Limb (tissue), 2 donors: Measurements from ENCODE around the gene BOK.
"Not testable (repeated sequence)": the region's sequence is repeated elsewhere in the genome, so short reads cannot be mapped to it uniquely, and the experiment has no call there.

Source experiments
- DNase-seq, 2 donors: peaks; one replicate each; pipeline ENCODE4 v3.0.0-alpha.2; 2016; ENCODE audit errors: extremely low spot score in 2 of 2

The BOK gene

DNA sequence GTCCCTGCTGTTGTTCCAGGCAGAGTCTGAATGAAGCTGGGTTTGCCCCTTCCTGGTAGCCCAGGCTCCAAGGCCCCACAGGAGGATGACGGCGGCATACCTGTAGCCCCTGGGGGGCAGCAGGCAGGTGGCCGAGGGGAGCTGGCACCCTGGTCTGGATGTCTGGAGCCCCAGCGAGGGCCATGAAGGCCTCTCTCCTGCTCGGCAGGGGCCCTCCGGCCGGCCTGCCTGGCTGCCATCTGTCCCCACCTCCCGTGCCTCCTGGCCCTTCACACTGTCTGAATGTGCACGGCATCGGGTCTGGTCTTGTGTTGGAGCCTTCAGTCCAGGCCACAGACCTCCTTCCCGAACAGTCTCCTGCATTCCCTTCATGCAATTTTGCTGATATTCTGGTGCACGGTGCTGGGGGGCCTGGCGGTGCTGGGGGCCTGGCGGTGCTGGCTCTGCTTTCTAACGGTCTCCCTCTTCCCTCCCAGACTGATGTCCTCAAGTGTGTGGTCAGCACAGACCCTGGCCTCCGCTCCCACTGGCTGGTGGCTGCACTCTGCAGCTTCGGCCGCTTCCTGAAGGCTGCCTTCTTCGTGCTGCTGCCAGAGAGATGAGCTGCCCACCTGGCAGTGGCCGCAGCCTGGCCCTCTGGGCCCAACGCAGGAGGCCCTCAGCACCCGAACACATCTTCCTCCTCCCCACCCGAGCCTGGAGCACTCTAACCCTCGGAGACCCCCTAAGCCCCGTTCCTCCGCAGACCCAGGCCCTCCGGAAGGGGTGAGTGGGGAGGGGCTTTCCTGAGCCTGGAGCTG lies 13.5 kb downstream of the BOK start:
- DNase-seq: no peak

DNA sequence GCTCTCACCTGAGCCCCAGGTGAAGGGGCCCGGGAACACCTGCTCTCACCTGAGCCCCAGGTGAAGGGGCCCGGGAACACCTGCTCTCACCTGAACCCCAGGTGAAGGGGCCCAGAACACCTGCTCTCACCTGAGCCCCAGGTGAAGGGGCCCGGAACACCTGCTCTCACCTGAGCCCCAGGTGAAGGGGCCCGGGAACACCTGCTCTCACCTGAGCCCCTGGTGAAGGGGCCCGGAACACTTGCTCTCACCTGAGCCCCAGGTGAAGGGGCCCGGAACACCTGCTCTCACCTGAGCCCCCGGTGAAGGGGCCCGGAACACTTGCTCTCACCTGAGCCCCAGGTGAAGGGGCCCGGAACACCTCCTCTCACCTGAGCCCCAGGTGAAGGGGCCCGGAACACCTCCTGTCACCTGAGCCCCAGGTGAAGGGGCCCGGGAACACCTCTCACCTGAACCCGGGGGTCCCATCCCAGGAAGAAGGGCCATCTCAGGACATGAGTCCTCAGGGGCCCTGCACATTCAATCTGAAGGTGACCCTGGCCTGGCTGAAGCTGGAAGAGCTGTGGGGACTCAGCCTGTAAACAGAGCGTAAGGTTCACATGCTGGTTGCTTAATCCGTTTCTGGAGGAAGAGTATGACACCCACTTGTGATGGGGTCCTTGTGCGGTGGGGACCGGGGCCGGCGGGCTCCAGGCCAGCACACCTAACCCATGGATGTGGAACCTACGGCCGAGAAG lies 14.5 kb downstream of the BOK start:
- not testable (repeated sequence) for DNase-seq

DNA sequence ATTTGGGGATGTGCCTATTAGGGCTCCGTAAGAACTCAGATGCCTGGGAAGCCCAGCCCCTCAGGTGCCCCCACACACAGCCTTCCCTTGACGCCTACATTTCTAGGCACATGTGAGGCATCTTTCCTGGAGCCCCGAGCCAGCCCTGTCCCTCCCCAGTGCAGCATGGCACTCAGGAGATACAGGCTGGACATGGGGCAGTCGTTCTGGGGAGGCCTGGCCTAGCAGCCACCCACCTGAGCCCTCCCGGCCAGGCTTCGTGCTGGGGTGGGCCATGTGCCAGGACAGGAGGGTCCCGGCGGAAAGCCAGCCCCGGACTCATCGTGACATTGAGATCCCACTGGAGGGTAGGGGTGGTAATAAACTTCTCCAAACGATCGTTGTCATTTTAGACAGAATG lies 15.2 kb downstream of the BOK start:
- DNase-seq: no peak

DNA sequence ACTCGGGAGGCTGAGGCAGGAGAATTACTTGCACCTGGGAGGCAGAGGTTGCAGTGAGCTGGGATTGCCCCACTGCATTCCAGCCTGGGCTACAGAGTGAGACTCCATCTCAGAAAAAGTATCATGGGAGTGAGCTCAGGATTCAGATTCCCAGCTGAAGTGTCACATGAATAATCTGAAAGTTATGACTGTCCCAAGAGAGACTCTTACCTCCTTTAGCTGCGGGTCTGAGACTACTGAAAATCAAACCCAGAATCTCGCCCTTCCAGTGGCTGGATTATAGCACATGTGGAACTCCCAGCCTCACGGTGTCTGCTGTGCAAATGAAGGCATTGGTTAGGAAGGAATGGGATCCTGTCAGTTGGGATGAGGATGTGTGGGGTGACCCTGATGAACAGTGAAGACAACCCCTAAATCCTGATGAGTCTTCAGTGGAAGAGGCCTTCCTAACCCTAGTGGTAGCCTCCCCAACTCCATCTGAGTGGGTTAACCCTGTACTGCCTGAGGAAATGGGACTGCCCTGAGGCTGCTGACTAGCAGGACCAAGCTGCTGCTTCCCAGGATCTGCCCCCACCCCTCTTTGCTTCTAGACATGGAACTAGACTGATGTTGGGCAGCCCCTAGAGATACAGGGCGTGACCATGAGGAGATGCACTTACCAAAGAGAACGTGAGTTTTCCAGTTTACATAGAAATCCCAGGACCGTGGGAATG lies 16.5 kb downstream of the BOK start:
- no peak for DNase-seq

DNA sequence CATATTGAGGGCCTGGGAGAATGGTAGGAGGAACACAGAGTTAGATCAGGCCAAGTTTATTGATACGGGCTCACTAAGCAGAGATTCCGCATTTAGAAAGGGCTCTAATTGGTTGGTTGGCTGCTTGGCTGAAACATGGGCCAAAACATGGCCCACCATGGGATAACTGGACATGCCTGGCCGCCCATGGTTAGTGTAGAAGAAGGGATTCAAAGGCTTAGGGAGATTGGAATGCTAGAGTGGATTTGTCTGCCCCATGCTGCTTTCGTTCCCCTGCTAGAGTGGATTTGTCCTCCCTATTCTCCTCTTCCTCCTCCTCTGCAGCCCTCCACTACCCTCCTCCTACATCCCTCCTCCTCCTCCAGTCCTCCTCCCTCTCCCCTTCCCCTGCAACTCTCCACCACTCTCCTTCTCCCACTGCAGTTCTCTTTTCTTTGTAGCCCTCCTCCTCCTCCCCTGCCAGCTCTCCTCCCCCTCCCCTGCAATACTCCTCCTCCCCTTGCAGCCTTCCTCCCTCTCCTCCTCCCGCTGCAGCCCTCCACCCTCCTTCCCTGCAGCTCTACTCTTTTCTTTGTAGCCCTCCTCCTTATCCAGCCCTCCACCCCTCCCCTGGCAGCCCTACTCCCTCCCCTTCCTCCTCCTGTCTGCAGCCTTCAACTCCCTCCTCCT lies 17.2 kb downstream of the BOK start:
- DNase-seq: no peak

DNA sequence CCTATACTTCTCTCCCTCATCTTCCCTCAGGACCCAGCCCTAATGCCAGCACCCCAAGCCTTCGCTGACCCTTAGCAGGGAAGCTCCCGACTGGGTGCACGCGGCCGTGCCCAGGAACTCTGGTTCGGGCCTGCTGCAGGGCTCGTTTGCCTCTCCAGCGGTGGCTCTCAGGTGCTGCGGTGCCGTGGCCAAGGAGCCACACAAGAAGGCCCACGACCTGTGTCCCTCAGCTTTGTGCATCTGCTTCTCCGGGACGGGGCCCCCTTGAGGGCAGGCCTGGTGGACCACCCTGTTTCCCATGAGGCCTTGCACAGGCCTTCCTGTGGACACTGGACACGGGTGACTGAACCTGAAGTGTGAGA lies 17.7 kb downstream of the BOK start:
- no peak for DNase-seq

DNA sequence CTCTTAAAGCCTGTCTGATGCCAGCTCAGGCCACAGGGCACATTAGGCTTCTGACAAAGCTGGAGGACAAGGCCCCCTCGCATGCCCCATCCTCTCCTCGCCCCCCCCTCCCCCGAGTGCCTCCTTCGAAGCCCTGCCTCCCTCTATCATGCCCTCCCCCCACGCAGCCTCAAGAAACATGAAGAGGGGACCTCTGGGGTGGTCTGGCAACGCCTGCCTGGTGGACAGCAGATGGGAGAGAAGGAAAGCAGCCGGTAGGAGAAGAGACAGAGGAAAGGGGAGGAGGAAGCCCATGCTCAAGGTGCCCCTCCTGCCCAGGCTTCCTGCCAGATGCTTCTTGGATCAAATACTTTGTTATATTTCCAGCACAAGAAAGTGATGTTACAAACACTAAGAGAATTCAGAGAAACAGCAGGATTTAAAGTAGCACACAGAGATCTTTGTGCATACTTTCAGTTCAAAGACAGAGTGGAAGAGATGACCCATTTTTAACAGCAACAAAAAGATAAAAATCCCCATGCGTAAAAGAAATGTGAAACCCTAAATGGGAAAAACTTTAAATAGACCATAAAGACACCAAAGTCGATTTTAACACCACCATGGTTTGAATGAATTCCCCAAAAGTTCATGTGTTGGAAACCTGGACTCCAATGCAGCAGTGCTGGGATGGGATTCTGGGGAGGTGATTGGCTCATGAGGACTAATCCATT lies 19.0 kb downstream of the BOK start:
- peak; percentile 60 to 64 for DNase-seq

DNA sequence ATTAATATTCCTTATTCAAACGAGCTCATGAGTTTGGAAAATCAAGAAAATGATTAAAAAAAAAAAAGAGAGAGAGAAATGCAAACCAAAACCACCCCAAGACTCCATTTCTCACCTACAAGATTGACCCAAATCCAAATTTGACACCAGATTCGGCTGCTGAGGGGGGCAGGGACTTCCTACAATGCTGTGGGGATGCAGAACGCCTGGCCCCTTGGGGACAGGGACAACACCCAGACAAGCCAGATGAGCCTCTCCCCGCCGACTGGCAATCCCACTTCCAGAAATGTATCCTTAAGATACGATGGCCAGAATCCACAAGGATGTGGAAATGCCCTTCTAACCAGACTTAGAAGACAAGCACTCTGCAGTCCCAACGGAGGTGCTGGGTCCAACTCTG lies 20.7 kb downstream of the BOK start:
- DNase-seq: no peak

DNA sequence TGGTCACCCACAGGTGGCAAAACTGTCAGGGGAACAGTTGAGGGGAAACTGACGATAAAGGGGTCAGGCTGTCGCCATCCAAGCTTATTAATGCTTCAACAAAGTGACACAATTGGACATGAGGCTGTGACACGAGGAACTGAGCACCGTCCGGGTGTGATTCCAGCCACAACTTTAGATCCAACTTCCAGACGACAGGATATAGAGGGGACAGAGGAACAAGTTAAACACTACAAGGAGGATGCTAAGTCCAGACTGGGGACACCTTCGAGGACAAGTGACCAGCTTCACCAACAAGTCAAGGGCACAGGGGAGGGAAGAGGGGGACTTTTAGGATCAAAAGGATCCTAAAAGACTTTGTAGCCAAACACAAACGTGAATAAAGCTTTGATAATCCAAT lies 23.8 kb downstream of the BOK start:
- no peak for DNase-seq

DNA sequence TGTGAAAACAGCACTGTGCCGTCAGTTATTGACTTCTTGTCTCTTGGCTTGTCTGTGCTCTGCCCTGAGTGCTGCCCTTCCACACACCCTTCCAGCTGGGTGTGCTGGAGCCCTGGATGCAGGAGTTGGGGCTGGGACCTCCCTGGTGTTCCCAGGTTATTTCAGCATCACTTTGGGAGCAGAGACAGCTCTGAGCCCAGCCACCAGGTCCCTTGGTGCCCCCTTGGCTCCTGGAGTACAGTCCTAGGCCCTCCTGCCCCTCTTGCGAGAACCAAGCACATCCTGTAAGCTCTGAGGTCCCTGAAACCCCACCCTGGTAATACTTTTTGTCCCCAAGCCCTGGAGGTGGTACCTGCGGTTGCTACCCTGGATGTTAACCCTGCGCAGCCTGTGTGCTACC lies 24.3 kb downstream of the BOK start:
- no peak for DNase-seq

DNA sequence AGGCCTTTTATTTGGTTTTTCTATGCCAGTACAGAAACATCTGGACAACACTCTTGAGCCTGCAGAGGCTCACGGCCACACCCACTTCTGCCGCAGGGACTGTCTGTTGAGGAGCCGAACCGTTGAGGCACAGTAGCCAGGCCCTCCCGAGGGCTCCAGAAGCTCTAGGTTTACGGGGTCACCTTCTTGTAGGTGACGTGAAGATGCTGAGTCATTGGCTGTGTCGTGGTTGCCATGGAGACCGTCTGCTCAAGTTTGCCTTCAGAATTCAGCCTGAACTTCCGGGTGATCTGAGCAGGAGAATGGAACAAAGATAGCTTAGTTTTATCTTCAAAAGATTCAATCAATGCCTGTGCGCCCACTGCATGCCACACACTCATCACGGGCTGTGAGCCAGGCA lies 25.9 kb downstream of the BOK start:
- DNase-seq: no peak

DNA sequence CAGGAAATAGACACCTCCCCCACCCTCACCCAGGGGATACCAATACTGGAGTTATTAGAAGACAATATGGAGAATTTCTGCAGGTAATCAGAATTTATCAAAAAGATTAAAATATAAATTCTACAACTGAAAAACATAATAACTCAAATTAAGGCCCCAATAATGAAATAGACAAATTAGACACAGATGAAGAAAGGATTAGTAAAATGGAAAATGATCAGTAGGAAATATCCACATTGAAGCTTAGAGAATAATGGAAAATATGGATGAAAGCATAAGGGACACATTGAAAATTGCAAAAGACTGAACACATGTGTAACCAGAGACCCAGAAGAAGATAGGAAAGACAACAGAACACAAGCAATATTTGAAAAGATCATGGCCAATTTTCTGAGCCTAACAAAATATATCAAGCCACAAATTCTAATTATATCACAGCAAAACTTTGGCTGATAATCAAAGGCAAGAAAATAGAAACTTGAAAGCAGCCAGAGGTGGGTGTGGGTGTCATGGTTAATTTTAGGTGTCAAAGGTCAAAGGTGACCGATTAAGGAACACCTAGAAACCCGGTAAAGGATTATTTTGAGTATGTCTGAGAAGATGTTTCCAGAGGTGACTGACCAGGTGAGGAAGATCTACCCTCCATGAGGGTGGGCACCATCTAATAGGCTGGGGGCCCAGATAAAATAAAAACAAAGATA lies 28.2 kb downstream of the BOK start:
- DNase-seq: no peak

DNA sequence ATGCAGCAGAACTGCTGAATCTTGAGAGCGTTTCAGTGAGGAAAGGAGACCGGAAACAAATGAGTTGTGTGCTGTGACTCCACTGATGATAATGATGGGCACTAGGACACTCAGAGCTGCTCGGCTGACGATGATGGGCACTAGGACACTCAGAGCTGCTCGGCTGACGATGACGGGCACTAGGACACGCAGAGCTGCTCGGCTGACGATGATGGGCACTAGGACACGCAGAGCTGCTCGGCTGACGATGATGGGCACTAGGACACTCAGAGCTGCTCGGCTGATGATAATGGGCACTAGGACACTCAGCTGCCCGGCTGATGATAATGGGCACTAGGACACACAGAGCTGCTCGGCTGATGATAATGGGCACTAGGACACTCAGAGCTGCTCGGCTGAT lies 31.3 kb downstream of the BOK start:
- not testable (repeated sequence) for DNase-seq

DNA sequence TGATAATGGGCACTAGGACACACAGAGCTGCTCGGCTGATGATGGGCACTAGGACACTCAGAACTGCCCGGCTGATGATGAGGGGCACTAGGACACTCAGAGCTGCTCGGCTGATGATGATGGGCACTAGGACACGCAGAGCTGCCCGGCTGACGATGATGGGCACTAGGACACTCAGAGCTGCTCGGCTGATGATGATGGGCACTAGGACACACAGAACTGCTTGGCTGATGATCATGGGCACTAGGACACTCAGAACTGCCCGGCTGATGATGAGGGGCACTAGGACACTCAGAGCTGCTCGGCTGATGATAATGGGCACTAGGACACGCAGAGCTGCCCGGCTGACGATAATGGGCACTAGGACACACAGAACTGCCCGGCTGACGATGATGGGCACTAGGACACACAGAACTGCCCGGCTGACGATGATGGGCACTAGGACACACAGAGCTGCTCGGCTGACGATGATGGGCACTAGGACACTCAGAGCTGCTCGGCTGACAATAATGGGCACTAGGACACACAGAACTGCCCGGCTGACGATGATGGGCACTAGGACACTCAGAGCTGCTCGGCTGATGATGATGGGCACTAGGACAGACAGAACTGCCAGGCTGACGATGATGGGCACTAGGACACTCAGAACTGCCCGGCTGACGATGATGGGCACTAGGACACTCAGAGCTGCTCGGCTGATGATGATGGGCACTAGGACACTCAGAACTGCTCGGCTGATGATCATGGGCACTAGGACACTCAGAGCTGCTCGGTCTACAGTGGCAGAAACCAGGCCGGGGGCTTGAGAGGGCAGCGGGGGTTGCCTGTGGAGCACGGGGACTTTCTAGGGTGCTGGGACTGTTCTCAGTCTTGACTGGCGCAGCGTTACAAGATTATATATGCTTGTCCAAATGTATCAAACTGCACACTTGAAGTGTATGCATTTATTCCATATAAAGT lies 32.2 kb downstream of the BOK start:
- not testable (repeated sequence) for DNase-seq

DNA sequence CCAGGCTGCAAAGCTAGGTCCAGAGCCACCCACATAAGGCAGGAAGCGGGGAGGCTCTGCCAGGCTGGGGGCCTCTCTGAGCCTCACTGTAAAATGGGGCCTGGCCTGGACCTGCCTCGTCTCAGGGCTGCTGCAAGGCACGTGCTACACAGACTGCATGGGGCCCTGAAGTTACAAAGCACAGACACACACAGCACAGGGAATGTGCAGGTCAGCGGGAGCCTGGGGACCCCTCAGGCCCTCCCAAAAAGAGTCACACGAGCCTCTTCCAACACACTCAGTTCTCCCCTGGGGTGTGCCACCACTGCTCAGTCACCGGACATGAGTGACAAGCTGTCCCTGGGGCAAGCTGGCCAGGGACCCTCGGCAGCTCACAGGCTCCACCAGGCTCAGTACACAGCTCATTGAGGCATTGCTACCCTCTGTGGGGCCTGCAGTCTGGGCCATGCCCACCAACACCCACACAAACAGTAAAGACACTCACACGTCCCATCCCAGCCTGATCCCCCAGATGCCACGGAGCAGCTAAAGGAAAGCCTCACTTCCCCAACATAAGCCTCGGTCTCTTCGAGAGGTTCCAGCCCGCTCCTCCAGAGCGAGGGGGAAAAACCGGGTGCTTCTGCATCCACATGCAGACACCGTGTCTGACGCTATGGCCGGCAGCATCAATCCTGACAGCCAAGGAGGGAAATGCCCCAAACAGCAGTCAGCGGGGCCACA lies 33.7 kb downstream of the BOK start:
- no peak for DNase-seq

DNA sequence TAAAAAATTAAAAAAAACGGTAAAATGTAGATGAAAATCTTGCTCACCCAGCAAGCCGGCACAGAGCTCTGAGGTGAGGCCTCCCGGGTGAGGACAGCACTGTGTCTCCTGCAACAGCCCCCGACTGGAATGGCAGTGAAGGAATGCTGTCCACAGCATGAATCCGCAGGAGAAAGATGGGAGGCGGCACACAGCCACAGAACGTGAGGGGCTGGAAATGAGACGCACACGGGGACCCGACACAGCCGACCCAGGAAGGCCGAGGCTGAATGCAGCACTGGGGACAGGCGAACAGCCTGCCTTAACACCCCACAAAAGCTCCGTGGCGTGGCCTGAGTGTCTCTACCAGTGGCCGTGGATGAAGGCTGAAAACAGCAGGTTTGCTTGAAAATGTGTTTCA lies 34.7 kb downstream of the BOK start:
- DNase-seq: no peak

DNA sequence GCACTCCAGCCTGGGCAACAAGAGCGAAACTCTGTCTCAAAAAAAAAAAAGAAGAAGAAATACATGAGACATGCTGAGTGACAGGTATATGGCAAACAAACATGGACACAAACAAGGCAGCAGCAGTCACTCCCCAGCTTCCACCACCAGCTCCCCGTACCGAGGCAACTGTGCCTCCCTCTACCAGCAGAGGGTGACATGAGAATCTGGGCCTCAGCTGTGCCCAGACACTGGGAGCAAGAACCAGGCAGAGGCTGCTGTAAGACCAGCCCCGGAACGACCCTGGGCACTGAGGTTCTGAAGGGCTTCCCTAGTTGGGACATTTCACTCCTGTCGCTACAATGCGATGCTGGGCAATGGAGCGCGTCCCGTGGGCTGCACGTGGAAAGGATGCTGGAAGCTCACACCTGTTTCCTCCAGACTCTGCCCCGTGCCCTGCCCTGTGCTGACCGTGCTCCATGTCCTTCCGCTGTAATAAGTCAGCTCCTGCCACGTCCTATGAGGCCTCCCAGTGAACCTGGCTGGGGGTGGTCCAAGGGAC lies 37.1 kb downstream of the BOK start:
- DNase-seq: no peak

DNA sequence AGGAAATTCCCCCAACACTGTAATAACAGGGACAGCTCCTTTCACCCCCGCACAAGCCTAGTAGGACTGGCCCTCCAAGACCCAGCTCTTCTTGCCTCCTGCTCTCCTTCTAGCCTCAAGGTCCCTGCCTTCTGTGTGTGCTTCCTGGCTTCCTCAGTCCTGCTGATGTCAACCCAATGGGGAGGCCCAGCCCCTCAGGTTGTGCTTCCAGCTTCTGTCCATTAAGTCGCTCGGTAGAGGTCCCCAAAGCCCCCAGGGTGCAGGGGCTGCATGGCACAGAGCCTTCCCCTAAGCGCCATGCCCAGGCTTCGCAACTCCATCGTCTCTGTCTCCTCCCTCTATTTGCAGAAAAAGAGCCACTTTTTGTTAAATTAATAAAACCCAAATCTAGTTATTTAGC lies 39.0 kb downstream of the BOK start:
- no peak for DNase-seq

DNA sequence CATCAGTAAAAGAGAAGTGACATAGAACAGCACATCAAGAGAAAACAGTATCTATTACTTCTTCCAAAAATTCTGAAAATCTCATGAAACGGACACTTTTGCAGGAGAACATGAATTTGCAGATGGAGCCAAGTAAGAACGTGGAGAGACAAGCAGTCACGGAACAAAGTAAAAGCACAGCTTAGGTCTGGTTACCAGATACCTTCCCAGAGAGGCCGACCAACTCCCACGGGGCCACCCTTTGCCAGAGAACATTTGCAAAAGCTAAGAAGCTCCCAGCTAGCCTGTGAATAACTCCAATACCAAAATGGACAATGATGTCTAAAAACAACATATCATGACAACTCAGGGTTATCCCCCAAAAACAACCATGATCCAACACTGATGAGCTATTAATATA lies 39.5 kb downstream of the BOK start:
- no peak for DNase-seq
